Occipital lobe (tissue), 2 donors: Measurements from ENCODE around the gene GPR15. TPM values are rescaled to one million over a fixed set of nuclear protein-coding genes. Genes with fewer than 3 reads are reported as not detected.

Experiments used
- DNase-seq: peaks from one replicate; lab custom pipeline; 2025; lab: John Stamatoyannopoulos, UW
- total RNA-seq: library from RNA; depleted of rRNA; stranded (reverse); fragments of >200 nt; gene quantifications from one replicate; pipeline ENCODE4 v1.2.3, GENCODE V29; 2014

The GPR15 gene
- not detected for total RNA-seq

GRCh38 chr3:98531622-98532274 lies at the start of gene GPR15:
TSS of gene GPR15 (plus strand) at chr3:98531978. CDS start at chr3:98532034, 56 bp downstream.
- DNase-seq: no peak

GRCh38 chr3:98482717-98483482 lies 48.9 kb upstream of the GPR15 start:
- no peak for DNase-seq

GRCh38 chr3:98483626-98484025 lies 48.2 kb upstream of the GPR15 start:
- no peak for DNase-seq

- no peak for DNase-seq
These were observed 34.4 kb upstream of the GPR15 start, which contains the start of gene OR5K2 for GRCh38 chr3:98497381-98497780. TSS of gene OR5K2 (plus strand) at chr3:98497681. CDS start at chr3:98497681, 0 bp downstream.

GRCh38 chr3:98500019-98500418 lies 31.8 kb upstream of the GPR15 start:
- DNase-seq: no peak

GRCh38 chr3:98501270-98501669 lies 30.5 kb upstream of the GPR15 start:
- DNase-seq: peak; percentile 2

GRCh38 chr3:98501863-98502576 lies 29.8 kb upstream of the GPR15 start:
- DNase-seq: no peak

GRCh38 chr3:98504539-98504938 lies 27.2 kb upstream of the GPR15 start:
- DNase-seq: no peak

GRCh38 chr3:98508582-98508981 lies 23.2 kb upstream of the GPR15 start:
- DNase-seq: no peak

- no peak for DNase-seq
These were observed 19.2 kb upstream of the GPR15 start for GRCh38 chr3:98512576-98512975.

GRCh38 chr3:98513091-98513511 lies 18.7 kb upstream of the GPR15 start:
- DNase-seq: no peak

- DNase-seq: no peak
These were observed 18.0 kb upstream of the GPR15 start for GRCh38 chr3:98513736-98514135.

GRCh38 chr3:98514948-98515347 lies 16.8 kb upstream of the GPR15 start:
- DNase-seq: no peak

- DNase-seq: peak; percentile 29
These were observed 13.0 kb upstream of the GPR15 start for GRCh38 chr3:98518816-98519215.

GRCh38 chr3:98519351-98519750 lies 12.4 kb upstream of the GPR15 start:
- DNase-seq: no peak

- peak; percentile 20 for DNase-seq
These were observed 9.8 kb upstream of the GPR15 start for GRCh38 chr3:98521897-98522543.

GRCh38 chr3:98522544-98523281 lies 9.1 kb upstream of the GPR15 start, which contains the start of gene CLDND1:
TSS of gene CLDND1 (minus strand) at chr3:98522902. CDS start at chr3:98521424, 1,478 bp downstream.
- peak; percentile 99 for DNase-seq

- DNase-seq: no peak
These were observed 6.3 kb upstream of the GPR15 start for GRCh38 chr3:98525494-98525893.

GRCh38 chr3:98528474-98529346 lies 3.1 kb upstream of the GPR15 start:
- no peak for DNase-seq
